ENCODE results near the gene STIMATE.

Gene STIMATE

GRCh38 chr3:52839268-52839575 lies 58.1 kb downstream of the STIMATE start:
- DNase-seq: no peak

GRCh38 chr3:52838561-52839267 lies 58.6 kb downstream of the STIMATE start:
- peak; percentile 7 for DNase-seq

- DNase-seq: no peak
Observed at GRCh38 chr3:52836986-52837385, 60.4 kb downstream of the STIMATE start.

- DNase-seq: no peak
Observed at GRCh38 chr3:52836471-52836845, 60.9 kb downstream of the STIMATE start.

GRCh38 chr3:52835766-52836470 lies 61.4 kb downstream of the STIMATE start:
- DNase-seq: no peak

GRCh38 chr3:52834871-52835501 lies 62.4 kb downstream of the STIMATE start, which contains the start of gene MUSTN1:
MUSTN1 (minus strand) TSS chr3:52835019; CDS start chr3:52834948, 71 bp downstream.
- DNase-seq: no peak

- no peak for DNase-seq
Observed at GRCh38 chr3:52833202-52833601, 64.1 kb downstream of the STIMATE start.

GRCh38 chr3:52831500-52832301 lies 65.6 kb downstream of the STIMATE start:
- no peak for DNase-seq

- DNase-seq: no peak
Observed at GRCh38 chr3:52830535-52831258, 66.7 kb downstream of the STIMATE start, which contains the start of gene ITIH4. ITIH4 (minus strand) TSS chr3:52830672; CDS start chr3:52830642, 30 bp downstream.

GRCh38 chr3:52829906-52830463 lies 67.4 kb downstream of the STIMATE start:
- DNase-seq: no peak

GRCh38 chr3:52829482-52829881 lies 67.9 kb downstream of the STIMATE start:
- no peak for DNase-seq

- DNase-seq: no peak
Observed at GRCh38 chr3:52827866-52828376, 69.4 kb downstream of the STIMATE start.

- DNase-seq: no peak
Observed at GRCh38 chr3:52827441-52827840, 69.9 kb downstream of the STIMATE start.

GRCh38 chr3:52824037-52824436 lies 73.3 kb downstream of the STIMATE start:
- no peak for DNase-seq

- no peak for DNase-seq
Observed at GRCh38 chr3:52822363-52822762, 75.0 kb downstream of the STIMATE start.

- no peak for DNase-seq
Observed at GRCh38 chr3:52820736-52821135, 76.6 kb downstream of the STIMATE start.

GRCh38 chr3:52819936-52820335 lies 77.4 kb downstream of the STIMATE start:
- DNase-seq: no peak

GRCh38 chr3:52817860-52818259 lies 79.5 kb downstream of the STIMATE start:
- DNase-seq: no peak

- no peak for DNase-seq
Observed at GRCh38 chr3:52817221-52817620, 80.1 kb downstream of the STIMATE start.

GRCh38 chr3:52816654-52817053 lies 80.7 kb downstream of the STIMATE start:
- no peak for DNase-seq

GRCh38 chr3:52816199-52816598 lies 81.1 kb downstream of the STIMATE start:
- no peak for DNase-seq

- DNase-seq: no peak
Observed at GRCh38 chr3:52813810-52814209, 83.5 kb downstream of the STIMATE start.
